Measurements from ENCODE around the gene DHCR24. TPM values are rescaled to one million over a fixed set of nuclear protein-coding genes. Genes with fewer than 3 reads are reported as not detected.

The DHCR24 gene
- total RNA-seq, 4 donors from 2014 or later = 167 to 525 (median 389) TPM

GRCh38 chr1:54842206-54842915 is 44.6 kb downstream of the DHCR24 start:
- H3K9me3 ChIP-seq = no peaks in the 10 kb centered on the region
- no peaks in the 10 kb centered on the region for H3K27me3 ChIP-seq
- DNase-seq (ENCODE audit: low spot score in 2 of 2) = peak; percentile 16 to 60
- peaks cover 4% of the 10 kb centered on the region for H3K36me3 ChIP-seq
- H3K4me1 ChIP-seq = peaks cover 6% of the 10 kb centered on the region
- TF ChIP-seq EP300 (IDR thresholded peaks at IDR 0.05) (no peak), POLR2A (IDR thresholded peaks at IDR 0.05) (no peak), CTCF (IDR thresholded peaks at IDR 0.05) (no peak), POLR2AphosphoS5 (IDR thresholded peaks at IDR 0.05) (no peak)
- 94% methylated on average over 10 of the region's 10 CpGs for WGBS
- no peak overlapping the region for H3K4me3 ChIP-seq
- no peak overlapping the region for H3K27ac ChIP-seq

- no peaks in the 10 kb centered on the region for H3K27me3 ChIP-seq
- no peak overlapping the region for H3K27ac ChIP-seq
- 60% methylated on average over 2 of the region's 2 CpGs for WGBS
- peaks cover 9% of the 10 kb centered on the region for H3K4me1 ChIP-seq
- H3K36me3 ChIP-seq = no peaks in the 10 kb centered on the region
- peak; percentile 35 to 37 for DNase-seq (ENCODE audit: low spot score in 2 of 2)
- no peak overlapping the region for H3K4me3 ChIP-seq
- TF ChIP-seq POLR2AphosphoS5 (IDR thresholded peaks at IDR 0.05) (no peak), CTCF (IDR thresholded peaks at IDR 0.05) (no peak), EP300 (IDR thresholded peaks at IDR 0.05) (no peak), POLR2A (IDR thresholded peaks at IDR 0.05) (no peak)
- no peaks in the 10 kb centered on the region for H3K9me3 ChIP-seq
Measured at GRCh38 chr1:54839824-54840223, 47.2 kb downstream of the DHCR24 start.

GRCh38 chr1:54838565-54839180 is 48.3 kb downstream of the DHCR24 start:
- no peak for TF ChIP-seq CTCF (IDR thresholded peaks at IDR 0.05)
- H3K4me3 ChIP-seq = no peak overlapping the region
- no peaks in the 10 kb centered on the region for H3K27me3 ChIP-seq
- H3K9me3 ChIP-seq = no peaks in the 10 kb centered on the region
- no peak overlapping the region for H3K27ac ChIP-seq
- H3K4me1 ChIP-seq = peaks cover 12% of the 10 kb centered on the region
- WGBS = 80% methylated on average over 5 of the region's 5 CpGs
- H3K36me3 ChIP-seq = no peaks in the 10 kb centered on the region
- DNase-seq (ENCODE audit: low spot score in 2 of 2) = peak; percentile 22 to 66

GRCh38 chr1:54837002-54837853 is 49.8 kb downstream of the DHCR24 start:
- 70% methylated on average over 6 of the region's 6 CpGs for WGBS
- peak; percentile 49 to 53 for DNase-seq (ENCODE audit: low spot score in 2 of 2)
- Histone ChIP-seq H3K4me1 (peaks cover 14% of the 10 kb centered on the region), H3K27ac (no peak overlapping the region), H3K4me3 (no peak overlapping the region), H3K36me3 (no peaks in the 10 kb centered on the region), H3K27me3 (no peaks in the 10 kb centered on the region), H3K9me3 (no peaks in the 10 kb centered on the region)
- TF ChIP-seq EP300 (IDR thresholded peaks at IDR 0.05) (no peak), CTCF (IDR thresholded peaks at IDR 0.05) (no peak)

- H3K36me3 ChIP-seq = no peaks in the 10 kb centered on the region
- DNase-seq (ENCODE audit: low spot score in 2 of 2) = peak; percentile 23 to 40
- TF ChIP-seq EP300 (IDR thresholded peaks at IDR 0.05) (no peak), POLR2A (IDR thresholded peaks at IDR 0.05) (no peak), POLR2AphosphoS5 (IDR thresholded peaks at IDR 0.05) (no peak), CTCF (IDR thresholded peaks at IDR 0.05) (no peak)
- no peak overlapping the region for H3K27ac ChIP-seq
- H3K4me1 ChIP-seq = peaks cover 14% of the 10 kb centered on the region
- 76% methylated on average over 8 of the region's 8 CpGs for WGBS
- H3K9me3 ChIP-seq = no peaks in the 10 kb centered on the region
- no peak overlapping the region for H3K4me3 ChIP-seq
- H3K27me3 ChIP-seq = no peaks in the 10 kb centered on the region
Measured at GRCh38 chr1:54836594-54836993, 50.4 kb downstream of the DHCR24 start.

Data from suprapubic skin (tissue), 4 donors.